Esophagus squamous epithelium (tissue), 4 donors: ENCODE results near the gene TRIM66.

Experiments used
- CTCF ChIP-seq, 6 experiments: fragments of 450-650 bp in 4 of 6; fragments of 200-600 bp in 2 of 6; sonication (generic) in 2 of 6; IDR thresholded peaks; one replicate each; pipeline ENCODE4 v1.5.1; 2016 to 2019; ENCODE audit warnings: antibody characterized with exemption in 6 of 6, mild to moderate bottlenecking in 4 of 6, moderate library complexity in 4 of 6
- POLR2A ChIP-seq, 4 donors: fragments of 450-650 bp; IDR thresholded peaks; one replicate each; pipeline ENCODE4 v1.6.1; 2017; ENCODE audit warnings: antibody characterized with exemption in 4 of 4, mild to moderate bottlenecking in 4 of 4, moderate library complexity in 3 of 4

GRCh38 chr11:8724682-8725081, 42.2 kb upstream of the TRIM66 start:
- TF ChIP-seq CTCF (IDR thresholded peaks at IDR 0.05) (no peak), POLR2A (IDR thresholded peaks at IDR 0.05) (no peak)
